RPMI8226 (cell line): Measurements from ENCODE around the gene PIK3CB.
"Not testable (repeated sequence)": the region's sequence is repeated elsewhere in the genome, so short reads cannot be mapped to it uniquely, and the experiment has no call there.

Experiments
- DNase-seq: peaks from one replicate; pipeline ENCODE4 v3.0.0-alpha.2; 2015

PIK3CB gene

GRCh38 chr3:138675393-138675792, 159.3 kb downstream of the PIK3CB start:
- DNase-seq, result no peak

DNA sequence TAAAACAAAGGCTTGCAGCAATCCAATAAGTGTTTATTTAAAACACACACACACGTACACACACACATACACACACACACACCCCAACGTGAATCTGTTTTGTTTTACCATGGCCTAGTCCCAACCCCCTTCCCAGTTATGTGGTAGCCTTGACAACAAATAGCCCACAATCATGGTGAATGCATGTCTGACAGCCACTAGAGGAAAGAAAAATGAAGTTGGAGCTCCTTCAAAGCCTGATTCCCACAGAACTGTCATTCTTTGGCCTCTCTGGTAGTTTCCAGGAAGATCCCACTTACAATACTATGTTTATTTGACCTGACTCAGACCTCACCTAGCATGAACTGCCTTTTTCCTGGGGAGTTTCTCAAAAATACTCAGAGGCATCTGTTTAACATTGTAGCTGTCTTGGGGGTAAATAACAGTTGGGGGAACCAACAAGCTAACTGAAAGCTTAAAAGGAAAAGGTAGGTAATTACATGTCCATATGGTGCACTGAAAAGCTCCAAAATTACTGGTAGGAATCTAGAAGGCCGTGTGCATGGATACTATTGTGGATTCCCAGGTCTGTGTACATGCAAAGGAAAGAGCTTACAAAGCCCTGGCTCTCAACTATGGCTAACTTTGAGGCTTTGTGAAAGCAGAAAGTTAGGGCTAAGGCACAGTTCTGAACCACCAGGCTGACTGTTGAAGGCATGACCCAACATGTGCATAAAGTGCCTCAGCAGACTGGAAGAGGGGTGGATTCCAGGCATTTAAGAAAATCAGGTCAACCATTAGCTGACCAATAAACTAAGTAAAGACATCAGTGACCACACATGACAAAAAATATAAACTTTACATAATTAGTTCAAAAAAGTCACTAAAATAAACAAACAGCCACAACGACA, 160.8 kb downstream of the PIK3CB start:
- DNase-seq, result no peak

DNA sequence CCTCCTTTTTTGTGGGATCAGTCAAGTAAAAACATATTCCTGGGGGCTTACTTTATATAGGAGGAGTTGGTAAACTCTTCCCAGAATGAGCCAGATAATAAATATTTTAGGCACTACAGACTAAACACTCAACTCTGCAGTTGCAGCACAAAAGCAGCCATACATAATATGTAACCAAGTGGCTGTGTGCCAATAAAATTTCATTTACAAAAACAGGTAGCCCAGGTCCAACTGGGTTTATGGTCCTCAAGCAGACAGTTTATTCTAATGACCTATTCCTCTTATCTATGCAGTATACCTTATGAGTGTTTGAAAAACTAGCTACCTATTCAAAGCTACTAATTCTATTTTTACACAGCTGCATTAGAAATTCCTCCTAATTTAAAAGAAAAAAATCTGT, 164.3 kb downstream of the PIK3CB start:
- DNase-seq, result no peak

DNA sequence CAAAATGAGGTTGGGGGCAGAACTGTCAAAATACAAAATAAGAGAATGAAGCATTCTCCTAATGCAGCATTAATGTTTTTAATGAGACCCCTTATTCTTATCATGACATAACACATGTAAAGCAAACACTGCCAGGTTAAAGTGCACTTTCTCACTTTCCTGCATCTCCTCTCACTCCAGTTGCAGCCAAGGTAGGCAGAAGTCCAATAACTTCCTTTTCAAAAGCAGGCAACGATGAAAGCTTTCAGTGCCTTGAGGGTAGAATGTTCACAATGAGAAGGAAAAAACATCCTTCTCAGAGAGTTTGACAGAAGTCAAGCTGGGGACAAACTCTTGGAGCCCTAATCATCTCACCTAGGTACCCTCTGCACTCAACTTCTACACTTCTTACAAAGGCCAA, 166.6 kb downstream of the PIK3CB start:
- DNase-seq, result no peak

DNA sequence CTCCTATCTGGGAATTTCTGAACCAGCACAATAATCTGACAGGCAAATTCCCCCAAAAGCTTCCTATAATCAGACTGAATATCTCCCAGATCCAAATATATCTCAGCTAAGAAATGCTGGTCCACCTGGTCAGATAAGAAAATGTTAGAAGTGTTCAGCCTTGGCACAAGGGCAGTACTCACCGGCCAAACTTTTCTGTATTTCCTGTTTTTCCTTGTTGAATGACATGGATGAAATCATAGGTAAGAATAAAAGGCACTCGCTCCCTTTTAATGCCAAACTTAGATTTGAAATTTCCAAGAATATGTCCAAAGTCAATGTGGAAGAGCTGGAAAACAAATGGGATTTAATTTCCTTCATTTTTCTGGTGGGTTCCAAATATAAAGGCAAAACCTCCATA, 177.2 kb downstream of the PIK3CB start:
- DNase-seq, result no peak

GRCh38 chr3:138653567-138653966, 181.2 kb downstream of the PIK3CB start:
- DNase-seq, result no peak

DNA sequence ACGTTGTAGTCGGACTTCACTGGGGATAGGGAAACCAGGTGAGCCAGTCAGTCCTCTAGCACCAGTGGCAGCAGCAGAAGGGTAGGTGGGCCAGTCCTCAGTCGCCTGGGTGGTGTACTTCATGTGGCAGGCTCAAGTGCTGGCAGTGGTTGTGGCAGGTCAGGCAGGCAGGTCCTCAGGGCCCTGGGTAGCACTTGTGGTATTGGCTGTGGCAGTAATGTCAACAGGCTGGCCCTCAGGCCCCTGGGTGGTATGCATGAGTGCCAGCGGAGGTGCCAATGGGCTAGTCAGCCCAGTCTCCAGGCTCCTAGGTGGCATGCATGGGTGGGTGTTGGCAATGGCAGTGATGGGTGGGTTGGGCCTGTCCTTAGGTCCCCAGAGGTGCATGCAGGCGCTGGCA, 185.6 kb downstream of the PIK3CB start:
- DNase-seq, result no peak

DNA sequence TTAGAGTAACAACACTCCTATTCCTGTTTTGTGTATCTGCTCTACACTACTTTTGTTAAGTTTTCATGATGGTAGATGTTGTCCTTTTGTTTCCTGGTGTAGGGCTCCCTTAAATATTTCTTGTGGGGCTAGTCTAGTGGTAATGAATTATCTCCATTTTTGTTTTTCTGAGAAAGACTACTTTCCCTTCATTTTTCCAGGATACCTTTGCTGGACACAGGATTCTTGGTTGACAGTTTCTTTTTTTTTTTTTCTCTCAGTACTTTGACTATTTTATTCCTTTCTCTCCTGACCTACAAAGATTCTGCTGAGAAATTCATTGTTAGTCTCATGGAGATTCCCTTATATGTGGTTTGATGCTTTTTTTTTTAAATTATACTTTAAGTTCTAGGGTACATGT, 188.2 kb downstream of the PIK3CB start:
- no peak for DNase-seq

- no peak for DNase-seq
Measured at GRCh38 chr3:138646008-138646407, 188.7 kb downstream of the PIK3CB start.

DNA sequence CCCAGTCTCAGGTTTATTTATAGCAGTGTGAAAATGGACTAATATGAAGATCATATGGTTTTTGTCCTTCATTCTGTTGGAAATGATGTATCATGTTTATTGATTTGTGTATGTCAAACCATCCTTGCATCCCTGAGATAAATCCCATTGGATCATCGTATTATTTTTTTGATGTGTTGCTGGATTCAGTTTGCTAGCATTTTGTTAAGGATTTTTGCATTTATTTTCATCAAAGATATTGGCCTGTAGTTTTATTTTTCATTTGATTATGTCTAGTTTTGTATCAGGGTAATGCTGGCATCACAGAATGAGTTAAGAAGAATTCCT, 191.8 kb downstream of the PIK3CB start:
- DNase-seq, result no peak

- DNase-seq, result no peak
Measured at GRCh38 chr3:138642226-138642926, 192.4 kb downstream of the PIK3CB start.

DNA sequence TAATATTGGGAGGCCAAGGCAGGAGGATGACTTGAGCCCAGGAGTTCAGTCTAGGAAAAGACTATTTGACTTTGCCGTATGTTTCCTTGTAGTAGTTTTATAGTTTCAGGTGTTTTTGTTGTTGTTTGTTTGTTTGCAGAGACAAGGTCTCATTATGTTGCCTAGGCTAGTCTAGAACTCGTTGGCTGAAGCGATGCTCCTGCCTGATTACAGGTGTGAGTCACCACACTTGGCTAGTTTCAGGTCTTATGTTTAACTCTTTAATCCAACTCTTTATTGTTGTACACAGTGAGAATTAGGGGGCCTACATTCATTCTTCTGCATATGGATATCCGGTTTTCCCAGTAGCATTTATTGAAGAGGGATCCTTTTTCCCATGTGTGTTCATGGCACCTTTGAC, 194.2 kb downstream of the PIK3CB start:
- DNase-seq, result no peak

DNA sequence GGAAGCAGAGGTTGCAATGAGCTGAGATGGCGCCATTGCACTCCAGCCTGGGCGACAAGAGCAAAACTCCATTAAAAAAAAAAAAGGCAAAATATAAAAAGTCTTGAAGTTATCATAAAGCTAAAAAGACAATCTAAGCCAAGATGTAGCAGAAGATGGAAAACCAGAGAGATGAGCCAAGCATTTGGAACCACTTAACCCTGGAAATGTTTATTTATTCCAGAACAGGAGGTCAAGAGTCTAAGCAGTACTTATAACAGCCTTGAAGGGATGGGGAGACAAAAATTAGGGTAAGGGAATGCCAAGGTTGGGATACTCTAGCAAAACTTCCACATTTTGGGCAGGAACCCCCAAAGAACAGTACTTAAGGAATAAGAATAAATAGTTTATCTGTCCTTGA, 196.1 kb downstream of the PIK3CB start:
- no peak for DNase-seq

DNA sequence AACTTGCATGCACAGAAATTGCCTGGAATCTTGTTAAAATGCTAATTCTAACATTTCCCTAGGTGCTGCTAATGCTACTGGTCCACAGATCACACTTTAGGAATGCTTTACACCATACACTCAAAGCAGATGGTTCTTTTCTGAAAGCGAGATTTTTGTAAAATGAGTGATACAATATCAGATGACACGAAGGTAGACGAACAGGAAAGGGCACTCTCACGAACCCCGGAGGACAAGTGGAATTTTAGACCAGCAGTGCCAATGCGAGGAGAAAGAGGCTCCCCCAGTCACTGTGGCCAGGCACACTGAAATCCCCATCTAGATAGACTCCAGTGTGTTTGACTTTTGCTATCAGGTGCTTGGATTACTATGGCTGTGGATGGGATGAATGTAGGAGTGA, 205.2 kb downstream of the PIK3CB start:
- DNase-seq, result no peak

- no peak for DNase-seq
Measured at GRCh38 chr3:138625707-138626365, 208.9 kb downstream of the PIK3CB start.

DNA sequence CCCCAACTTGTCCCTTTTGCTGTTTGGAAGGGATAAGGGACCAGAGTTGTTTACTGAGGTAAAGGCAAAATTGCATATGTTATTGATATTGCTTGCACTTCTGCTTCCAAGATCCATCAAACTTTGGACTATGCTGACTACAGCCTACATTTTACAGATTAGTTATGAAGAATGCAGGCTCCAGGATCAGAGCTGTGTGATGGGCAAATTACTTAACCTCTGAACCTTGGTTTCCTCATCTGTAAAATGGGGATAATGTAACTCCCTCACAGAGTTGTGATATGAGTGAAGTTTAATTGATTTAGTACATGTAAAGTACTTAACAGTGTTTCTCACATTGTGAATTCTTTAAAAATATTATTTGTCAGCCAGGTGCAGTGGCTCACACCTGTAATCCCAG, 210.2 kb downstream of the PIK3CB start:
- no peak for DNase-seq

- DNase-seq, result no peak
Measured at GRCh38 chr3:138620431-138620830, 214.3 kb downstream of the PIK3CB start.

DNA sequence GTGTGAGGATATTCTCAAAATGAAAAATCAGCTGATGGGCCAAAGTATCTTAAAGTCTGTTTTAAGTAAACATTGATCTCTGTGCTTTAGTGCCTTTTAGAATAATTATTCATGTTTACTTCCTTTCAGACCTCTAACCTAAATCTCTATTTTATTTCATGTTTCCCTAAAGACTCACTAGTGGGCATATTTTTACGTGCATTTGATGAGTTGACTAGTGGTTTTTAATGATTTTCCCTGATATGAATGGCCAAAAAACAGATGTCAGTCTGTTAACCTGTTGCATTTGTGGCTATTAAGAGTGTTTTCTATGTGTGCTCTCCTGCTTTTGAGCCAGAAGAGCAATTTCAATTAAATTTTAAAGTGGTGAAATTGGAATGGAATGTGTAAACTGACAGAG, 219.3 kb downstream of the PIK3CB start:
- DNase-seq, result no peak

- DNase-seq, result no peak
Measured at GRCh38 chr3:138609898-138610266, 224.8 kb downstream of the PIK3CB start.

GRCh38 chr3:138608322-138609135, 226.2 kb downstream of the PIK3CB start, which contains the start of gene FAIM:
Gene FAIM (plus strand): TSS chr3:138608771. CDS start chr3:138619727, 10,956 bp downstream.
- DNase-seq, result peak; percentile 34

DNA sequence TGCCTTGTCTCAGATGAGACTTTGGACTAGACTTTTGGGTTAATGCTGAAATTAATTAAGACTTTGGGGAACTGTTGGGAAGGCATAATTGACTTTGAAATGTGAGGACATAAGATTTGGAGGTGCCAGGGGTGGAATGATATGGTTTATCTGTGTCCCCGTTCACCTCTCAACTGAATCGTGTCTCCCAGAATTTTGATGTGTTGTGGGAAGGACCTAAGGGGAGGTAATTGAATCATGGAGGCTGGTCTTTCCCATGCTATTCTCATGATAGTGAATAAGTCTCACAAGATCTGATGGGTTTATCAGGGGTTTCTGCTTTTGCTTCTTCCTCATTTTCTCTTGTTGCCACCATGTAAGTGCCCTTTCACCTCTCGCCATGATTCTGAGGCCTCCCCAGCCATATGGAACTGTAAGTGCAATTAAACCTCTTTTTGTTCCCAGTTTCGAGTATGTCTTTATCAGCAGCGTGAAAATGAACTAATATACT, 230.6 kb downstream of the PIK3CB start:
- not testable (repeated sequence) for DNase-seq
